IMR-90 (cell line): ENCODE data around the gene ZNF407. TPM values are rescaled to one million over a fixed set of nuclear protein-coding genes. Genes with fewer than 3 reads are reported as not detected.

Experiments used
- ATAC-seq: fragments of 200-7000 bp; cut with Tn5 transposase; 2 replicates; pipeline ENCODE4 v1.9.1; 2020; ENCODE audit warnings: low read depth, mild to moderate bottlenecking, moderate library complexity
- BruUV-seq: library from RNA; stranded (reverse); fragments of 400-500 nt; replicated peaks from 2 replicates; lab custom pipeline; 2021; lab: Mats Ljungman, UMichigan
- CTCF ChIA-PET: fragments of 300-600 bp; formaldehyde crosslinking; extraction: SDS; loops from one replicate; lab custom pipeline; 2021; ENCODE audit warnings: antibody characterized with exemption; lab: Yijun Ruan, JAX
- POLR2A ChIA-PET: fragments of 300-600 bp; sonication (Branson Sonifier 250); formaldehyde crosslinking; loops from one replicate; lab custom pipeline; 2022; ENCODE audit warnings: antibody characterized with exemption; ENCODE audit not compliant: unreplicated experiment; lab: Charles Lee
- DNase-seq: peaks from one replicate; pipeline ENCODE4 v3.0.0; 2013
- H2AFZ ChIP-seq: replicated peaks from 2 replicates; pipeline ENCODE3; 2013; ENCODE audit warnings: low read length, mild to moderate bottlenecking; ENCODE audit not compliant: poor library complexity
- H2AK5ac ChIP-seq: 2 replicates; pipeline ENCODE4 v1.6.1; 2013; ENCODE audit warnings: low read depth, low read length, inconsistent platforms
- H2AK9ac ChIP-seq: replicated peaks from 2 replicates; pipeline ENCODE3; 2013; ENCODE audit warnings: mild to moderate bottlenecking, low read depth, low read length, moderate library complexity; ENCODE audit not compliant: poor library complexity
- H2BK120ac ChIP-seq: 2 replicates; pipeline ENCODE4 v1.6.1; 2013; ENCODE audit warnings: low read depth, low read length, inconsistent platforms
- H2BK15ac ChIP-seq: 3 replicates; pipeline ENCODE4 v1.6.1; 2013; ENCODE audit warnings: low read depth, low read length, inconsistent platforms
- H2BK20ac ChIP-seq: 2 replicates; pipeline ENCODE4 v1.6.1; 2013; ENCODE audit warnings: low read depth, mild to moderate bottlenecking, inconsistent platforms, low read length, moderate library complexity
- H2BK5ac ChIP-seq: 2 replicates; pipeline ENCODE4 v1.6.1; 2013; ENCODE audit warnings: mild to moderate bottlenecking, low read depth, low read length, inconsistent platforms; ENCODE audit not compliant: poor library complexity, severe bottlenecking
- H3K14ac ChIP-seq: replicated peaks from 2 replicates; pipeline ENCODE4 v1.6.1; 2013; ENCODE audit warnings: low read depth, low read length, inconsistent platforms
- H3K18ac ChIP-seq: 2 replicates; pipeline ENCODE4 v1.6.1; 2013; ENCODE audit warnings: low read depth, low read length, control low read depth
- H3K23ac ChIP-seq: 2 replicates; pipeline ENCODE4 v1.6.1; 2013; ENCODE audit warnings: low read depth, low read length, inconsistent platforms
- H3K27ac ChIP-seq: 2 replicates; pipeline ENCODE4 v1.5.1; 2013; ENCODE audit warnings: mild to moderate bottlenecking, control low read depth, low read length; ENCODE audit not compliant: insufficient read depth
- H3K27me3 ChIP-seq: 2 replicates; pipeline ENCODE4 v1.6.1; 2013; ENCODE audit warnings: low read length; ENCODE audit not compliant: control insufficient read depth, insufficient read depth
- H3K36me3 ChIP-seq: 2 replicates; pipeline ENCODE4 v1.6.1; 2013; ENCODE audit warnings: low read length, mixed read lengths; ENCODE audit not compliant: control insufficient read depth, insufficient read depth
- H3K4ac ChIP-seq: 2 replicates; pipeline ENCODE4 v1.6.1; 2013; ENCODE audit warnings: low read depth, low read length, inconsistent platforms
- H3K4me1 ChIP-seq: 2 replicates; pipeline ENCODE4 v1.6.1; 2013; ENCODE audit warnings: low read length, mixed read lengths; ENCODE audit not compliant: control insufficient read depth, insufficient read depth
- H3K4me2 ChIP-seq: 2 replicates; pipeline ENCODE4 v1.6.1; 2013; ENCODE audit warnings: low read depth, mild to moderate bottlenecking, control low read depth, low read length, moderate library complexity
- H3K4me3 ChIP-seq: 2 replicates; pipeline ENCODE4 v1.5.1; 2013; ENCODE audit warnings: low read depth, mild to moderate bottlenecking, control low read depth, low read length, moderate library complexity; ENCODE audit not compliant: insufficient read depth
- H3K56ac ChIP-seq: 2 replicates; pipeline ENCODE4 v1.6.1; 2013; ENCODE audit warnings: low read length, inconsistent platforms; ENCODE audit not compliant: insufficient read depth; ENCODE audit errors: extremely low read depth
- H3K79me1 ChIP-seq, 2 experiments: 2 replicates each; pipeline ENCODE4 v1.6.1; 2013; ENCODE audit warnings: low read length in 2 of 2, inconsistent platforms in 1 of 2, low read depth in 1 of 2
- H3K9ac ChIP-seq: 2 replicates; pipeline ENCODE4 v1.6.1; 2013; ENCODE audit warnings: low read depth, low read length, control low read depth
- H3K9me1 ChIP-seq: 2 replicates; pipeline ENCODE4 v1.6.1; 2013; ENCODE audit warnings: low read length, inconsistent platforms; ENCODE audit not compliant: insufficient read depth
- H3K9me3 ChIP-seq: 2 replicates; pipeline ENCODE4 v1.6.1; 2013; ENCODE audit warnings: low read length; ENCODE audit not compliant: control insufficient read depth, insufficient read depth
- H4K20me1 ChIP-seq: 2 replicates; pipeline ENCODE4 v1.6.1; 2013; ENCODE audit warnings: low read length, inconsistent platforms; ENCODE audit not compliant: insufficient read depth
- H4K5ac ChIP-seq: 2 replicates; pipeline ENCODE4 v1.6.1; 2013; ENCODE audit warnings: mild to moderate bottlenecking, low read depth, low read length, control low read depth
- H4K8ac ChIP-seq, 2 experiments: 2 replicates each; pipeline ENCODE4 v1.6.1; 2013; ENCODE audit warnings: low read depth in 2 of 2, low read length in 2 of 2, control low read depth in 1 of 2, inconsistent platforms in 1 of 2
- H4K91ac ChIP-seq: 2 replicates; pipeline ENCODE4 v1.6.1; 2013; ENCODE audit warnings: low read depth, low read length, inconsistent platforms; ENCODE audit not compliant: insufficient read depth
- BHLHE40 ChIP-seq: fragments of 150-350 bp; IDR thresholded peaks from 2 replicates; pipeline ENCODE4 v1.6.1; 2016; ENCODE audit warnings: mild to moderate bottlenecking, low read depth, low read length
- CEBPB ChIP-seq: IDR thresholded peaks from 2 replicates; pipeline ENCODE4 v1.6.1; 2012; ENCODE audit warnings: low read depth, low read length, improper control_type of control experiment
- CHD1 ChIP-seq: IDR thresholded peaks from 2 replicates; pipeline ENCODE4 v1.6.1; 2012; ENCODE audit warnings: low read depth, low read length, improper control_type of control experiment
- FOS ChIP-seq: fragments of 150-350 bp; IDR thresholded peaks from 2 replicates; pipeline ENCODE4 v1.6.1; 2016; ENCODE audit warnings: low read depth, low read length
- MAFK ChIP-seq: IDR thresholded peaks from 2 replicates; pipeline ENCODE4 v1.6.1; 2012; ENCODE audit warnings: low read depth, low read length, improper control_type of control experiment
- MAZ ChIP-seq: IDR thresholded peaks from 2 replicates; pipeline ENCODE4 v1.6.1; 2012; ENCODE audit warnings: low read depth, mild to moderate bottlenecking, low read length, improper control_type of control experiment, moderate library complexity, borderline replicate concordance
- MXI1 ChIP-seq: IDR thresholded peaks from 2 replicates; pipeline ENCODE4 v1.6.1; 2012; ENCODE audit warnings: low read depth, mild to moderate bottlenecking, low read length, moderate library complexity, borderline replicate concordance
- NFE2L2 ChIP-seq: fragments of 150-350 bp; IDR thresholded peaks from 2 replicates; pipeline ENCODE4 v1.6.1; 2016; ENCODE audit warnings: low read depth, mild to moderate bottlenecking, low read length
- POLR2A ChIP-seq: IDR thresholded peaks from 2 replicates; pipeline ENCODE4 v1.6.1; 2012; ENCODE audit warnings: mild to moderate bottlenecking, low read depth, low read length
- RAD21 ChIP-seq: IDR thresholded peaks from 2 replicates; pipeline ENCODE4 v1.6.1; 2012; ENCODE audit warnings: low read length, improper control_type of control experiment
- RCOR1 ChIP-seq: IDR thresholded peaks from 2 replicates; pipeline ENCODE4 v1.6.1; 2012; ENCODE audit warnings: mild to moderate bottlenecking, low read length, improper control_type of control experiment; ENCODE audit not compliant: insufficient replicate concordance
- RFX5 ChIP-seq: IDR thresholded peaks from 2 replicates; pipeline ENCODE4 v1.8.0; 2012; ENCODE audit warnings: low read depth, mild to moderate bottlenecking, low read length, moderate library complexity
- SMC3 ChIP-seq: fragments of 150-350 bp; IDR thresholded peaks from 2 replicates; pipeline ENCODE4 v1.6.1; 2016; ENCODE audit warnings: low read depth, mild to moderate bottlenecking, antibody characterized with exemption, low read length, moderate library complexity
- WGBS, 2 experiments: methylation state at CpG; one replicate each; pipeline versions ENCODE4 v1.1.5 to v1.1.7; 2013; ENCODE audit warnings: missing lambda C conversion rate in 2 of 2; ENCODE audit not compliant: insufficient read length in 1 of 2; ENCODE audit errors: extremely low coverage in 2 of 2; 5-methylcytosine and 5-hydroxymethylcytosine counted together
- dilution Hi-C: fragments of 300-500 bp; cut with HindIII; formaldehyde crosslinking; loops from one replicate; pipeline ENCODE4 v1.14.3; 2018; ENCODE audit warnings: low sequenced_read_pairs; ENCODE audit not compliant: unreplicated experiment
- in situ Hi-C: fragments of 300-500 bp; cut with MboI; formaldehyde crosslinking; loops from 3 replicates; pipeline ENCODE4 v1.14.3; 2019; ENCODE audit warnings: low sequenced_read_pairs, inconsistent platforms, mixed read lengths
- intact Hi-C: fragments of 100-400 bp; cut with micrococcal nuclease; formaldehyde crosslinking; loops from 2 replicates; pipeline ENCODE4 v1.10.0; 2022
- polyA plus RNA-seq, 3 experiments: library from polyadenylated mRNA; depleted of rRNA; stranded (reverse); fragments of >200 nt; gene quantifications; 2 replicates each; pipeline ENCODE4 v1.2.3, GENCODE V29; 2012; ENCODE audit warnings: low replicate concordance in 1 of 3
- total RNA-seq: library from RNA; depleted of rRNA; stranded (reverse); fragments of >200 nt; gene quantifications from 2 replicates; pipeline ENCODE4 v1.2.3, GENCODE V29; 2012
- TF ChIP-seq, protein P1 (sequence below): fragments of 150-350 bp; IDR thresholded peaks from 2 replicates; pipeline ENCODE4 v1.6.1; 2017; ENCODE audit warnings: mild to moderate bottlenecking, antibody characterized with exemption, low read length, low read depth
- TF ChIP-seq, protein P2 (sequence below): fragments of 150-350 bp; IDR thresholded peaks from 2 replicates; pipeline ENCODE4 v1.6.1; 2016; ENCODE audit warnings: low read depth, mild to moderate bottlenecking, low read length, moderate library complexity, borderline replicate concordance
- TF ChIP-seq, protein P3 (sequence below): conservative IDR thresholded peaks from 2 replicates; pipeline ENCODE4 v1.5.1; 2012; ENCODE audit warnings: mild to moderate bottlenecking, low read depth, low read length, improper control_type of control experiment

The ZNF407 gene
- total and polyA plus RNA-seq, 2 of the 4 experiments (the other 2 are of a cell fraction) = 3.1 to 20.1 TPM

DNA sequence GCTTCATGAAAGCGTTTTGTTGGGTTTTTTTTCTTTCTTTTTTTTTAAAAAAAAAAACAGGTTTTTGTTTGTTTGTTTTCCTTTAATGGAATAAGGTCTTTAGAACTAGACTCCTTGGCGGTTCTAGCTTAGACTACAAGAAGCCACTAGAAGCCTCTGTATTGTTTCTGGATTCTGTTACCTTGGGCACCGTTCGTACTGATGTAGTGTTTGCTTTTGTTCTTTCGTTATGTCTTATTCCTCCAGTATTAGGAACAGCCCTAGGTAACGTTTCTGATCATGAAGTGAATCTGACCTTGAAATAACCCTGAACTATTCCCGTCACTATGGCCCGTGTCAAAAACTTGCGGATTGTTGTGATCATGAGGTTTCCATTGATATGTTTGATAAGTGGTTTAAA, 446.6 kb downstream of the ZNF407 start:
- POLR2A ChIA-PET = no interaction called here
- ATAC-seq (no peak), DNase-seq (no peak)
- H3K4me3 ChIP-seq = no peak overlapping the region
- no peak overlapping the region for H2BK15ac ChIP-seq
- no peak overlapping the region for H3K14ac ChIP-seq
- no peaks in the 10 kb centered on the region for H3K36me3 ChIP-seq
- no peaks in the 10 kb centered on the region for H4K20me1 ChIP-seq
- no peak overlapping the region for H2AK9ac ChIP-seq
- in situ Hi-C loops (no loop called here), dilution Hi-C loops (no loop called here), intact Hi-C loops (no loop called here)
- no peak overlapping the region for H3K56ac ChIP-seq
- no peak overlapping the region for H2BK5ac ChIP-seq
- CTCF ChIA-PET = interaction anchor here (0.6 kb wide), 1 partner anchor 196 kb away, joined by 3 read pairs; no protein-coding TSS in a partner anchor
- H4K91ac ChIP-seq = no peak overlapping the region
- H3K9me3 ChIP-seq = no peaks in the 10 kb centered on the region
- no peak overlapping the region for H4K8ac ChIP-seq
- no peak overlapping the region for H3K18ac ChIP-seq
- H3K79me1 ChIP-seq = no peaks in the 10 kb centered on the region; a peak in 1 of 4 replicates
- no peak overlapping the region for H2AK5ac ChIP-seq
- no peak overlapping the region for H3K9ac ChIP-seq
- no peak overlapping the region for H2BK20ac ChIP-seq
- H2AFZ ChIP-seq = no peak overlapping the region
- no peaks in the 10 kb centered on the region for H3K4me1 ChIP-seq
- TF ChIP-seq MXI1 (no peak), MAZ (no peak), FOS (no peak), POLR2A (no peak), CEBPB (no peak), MAFK (no peak), NFE2L2 (no peak), RCOR1 (no peak), RFX5 (no peak), RAD21 (no peak), BHLHE40 (no peak), CHD1 (no peak), SMC3 (no peak)
- TF ChIP-seq, protein P1, sequence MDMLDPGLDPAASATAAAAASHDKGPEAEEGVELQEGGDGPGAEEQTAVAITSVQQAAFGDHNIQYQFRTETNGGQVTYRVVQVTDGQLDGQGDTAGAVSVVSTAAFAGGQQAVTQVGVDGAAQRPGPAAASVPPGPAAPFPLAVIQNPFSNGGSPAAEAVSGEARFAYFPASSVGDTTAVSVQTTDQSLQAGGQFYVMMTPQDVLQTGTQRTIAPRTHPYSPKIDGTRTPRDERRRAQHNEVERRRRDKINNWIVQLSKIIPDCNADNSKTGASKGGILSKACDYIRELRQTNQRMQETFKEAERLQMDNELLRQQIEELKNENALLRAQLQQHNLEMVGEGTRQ = no peak
- TF ChIP-seq, protein P2, sequence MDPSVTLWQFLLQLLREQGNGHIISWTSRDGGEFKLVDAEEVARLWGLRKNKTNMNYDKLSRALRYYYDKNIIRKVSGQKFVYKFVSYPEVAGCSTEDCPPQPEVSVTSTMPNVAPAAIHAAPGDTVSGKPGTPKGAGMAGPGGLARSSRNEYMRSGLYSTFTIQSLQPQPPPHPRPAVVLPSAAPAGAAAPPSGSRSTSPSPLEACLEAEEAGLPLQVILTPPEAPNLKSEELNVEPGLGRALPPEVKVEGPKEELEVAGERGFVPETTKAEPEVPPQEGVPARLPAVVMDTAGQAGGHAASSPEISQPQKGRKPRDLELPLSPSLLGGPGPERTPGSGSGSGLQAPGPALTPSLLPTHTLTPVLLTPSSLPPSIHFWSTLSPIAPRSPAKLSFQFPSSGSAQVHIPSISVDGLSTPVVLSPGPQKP = no peak
- TF ChIP-seq, protein P3, sequence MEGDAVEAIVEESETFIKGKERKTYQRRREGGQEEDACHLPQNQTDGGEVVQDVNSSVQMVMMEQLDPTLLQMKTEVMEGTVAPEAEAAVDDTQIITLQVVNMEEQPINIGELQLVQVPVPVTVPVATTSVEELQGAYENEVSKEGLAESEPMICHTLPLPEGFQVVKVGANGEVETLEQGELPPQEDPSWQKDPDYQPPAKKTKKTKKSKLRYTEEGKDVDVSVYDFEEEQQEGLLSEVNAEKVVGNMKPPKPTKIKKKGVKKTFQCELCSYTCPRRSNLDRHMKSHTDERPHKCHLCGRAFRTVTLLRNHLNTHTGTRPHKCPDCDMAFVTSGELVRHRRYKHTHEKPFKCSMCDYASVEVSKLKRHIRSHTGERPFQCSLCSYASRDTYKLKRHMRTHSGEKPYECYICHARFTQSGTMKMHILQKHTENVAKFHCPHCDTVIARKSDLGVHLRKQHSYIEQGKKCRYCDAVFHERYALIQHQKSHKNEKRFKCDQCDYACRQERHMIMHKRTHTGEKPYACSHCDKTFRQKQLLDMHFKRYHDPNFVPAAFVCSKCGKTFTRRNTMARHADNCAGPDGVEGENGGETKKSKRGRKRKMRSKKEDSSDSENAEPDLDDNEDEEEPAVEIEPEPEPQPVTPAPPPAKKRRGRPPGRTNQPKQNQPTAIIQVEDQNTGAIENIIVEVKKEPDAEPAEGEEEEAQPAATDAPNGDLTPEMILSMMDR = no peak
- H3K4ac ChIP-seq = no peak overlapping the region
- H3K9me1 ChIP-seq = peaks cover 3% of the 10 kb centered on the region; the same call in 1 of the 2 replicates
- no peaks in the 10 kb centered on the region for H3K27me3 ChIP-seq
- no peak overlapping the region for H4K5ac ChIP-seq
- BruUV-seq = no TSS peak
- no CpG with 5 or more reads among the region's 9 CpGs for WGBS, 2 experiments
- H2BK120ac ChIP-seq = no peak overlapping the region
- no peak overlapping the region for H3K27ac ChIP-seq
- H3K23ac ChIP-seq = no peak overlapping the region
- no peak overlapping the region for H3K4me2 ChIP-seq
